ENCODE data around the gene LGALS1. TPM values are rescaled to one million over a fixed set of nuclear protein-coding genes. Genes with fewer than 3 reads are reported as not detected.

LGALS1 gene
- total and polyA plus RNA-seq, 4 donors: 35.6 to 138 (median 91.6) TPM

- WGBS: 98% methylated on average over 1 of the region's 1 CpG
- no peak for DNase-seq (ENCODE audit: low spot score)
- Histone ChIP-seq H3K4me3 (ENCODE audit: low read depth in 1 of 3, low read length in 3 of 3) (no peak overlapping the region), H3K4me1 (ENCODE audit: control insufficient read depth in 4 of 4, insufficient read depth in 4 of 4, low read length in 3 of 4) (peaks cover 0 to 30% (median 20%) of the 10 kb centered on the region in 4 donors), H3K27ac (ENCODE audit: low read depth in 1 of 2, low read length in 2 of 2) (peak overlapping the region; percentile 78 to 79), H3K9ac (ENCODE audit: low read depth in 1 of 2, low read length in 2 of 2) (no peak overlapping the region), H3K27me3 (ENCODE audit: control insufficient read depth in 4 of 4, insufficient read depth in 4 of 4, low read length in 3 of 4) (no peaks in the 10 kb centered on the region), H3K36me3 (ENCODE audit: control insufficient read depth in 4 of 4, insufficient read depth in 3 of 4, low read depth in 1 of 4, low read length in 3 of 4) (no peaks in the 10 kb centered on the region), H3K9me3 (ENCODE audit: control insufficient read depth in 4 of 4, low read length in 3 of 4) (no peaks in the 10 kb centered on the region)
- TF ChIP-seq ATF3 (IDR thresholded peaks at IDR 0.05) (no peak), FOXA2 (IDR thresholded peaks at IDR 0.05) (no peak), GABPA (IDR thresholded peaks at IDR 0.05 in 1 of 2, conservative IDR thresholded peaks at IDR 0.05 in 1 of 2) (no peak), YY1 (IDR thresholded peaks at IDR 0.05) (no peak), NR2F2 (IDR thresholded peaks at IDR 0.05) (no peak), JUND (IDR thresholded peaks at IDR 0.05) (no peak), FOXA1 (IDR thresholded peaks at IDR 0.05) (no peak), SP1 (IDR thresholded peaks at IDR 0.05) (no peak), HNF4A (conservative IDR thresholded peaks at IDR 0.05) (no peak), RAD21 (IDR thresholded peaks at IDR 0.05) (no peak), RXRA (IDR thresholded peaks at IDR 0.05) (no peak), HNF4G (IDR thresholded peaks at IDR 0.05) (no peak), EGR1 (IDR thresholded peaks at IDR 0.05; ENCODE audit: low read depth in 2 of 2) (no peak), TAF1 (conservative IDR thresholded peaks at IDR 0.05) (no peak), CTCF (IDR thresholded peaks at IDR 0.05; ENCODE audit: low read depth, low read length, missing input control) (no peak)
- TF ChIP-seq, protein P1, sequence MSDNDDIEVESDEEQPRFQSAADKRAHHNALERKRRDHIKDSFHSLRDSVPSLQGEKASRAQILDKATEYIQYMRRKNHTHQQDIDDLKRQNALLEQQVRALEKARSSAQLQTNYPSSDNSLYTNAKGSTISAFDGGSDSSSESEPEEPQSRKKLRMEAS (IDR thresholded peaks at IDR 0.05): no peak
- TF ChIP-seq, protein P2, sequence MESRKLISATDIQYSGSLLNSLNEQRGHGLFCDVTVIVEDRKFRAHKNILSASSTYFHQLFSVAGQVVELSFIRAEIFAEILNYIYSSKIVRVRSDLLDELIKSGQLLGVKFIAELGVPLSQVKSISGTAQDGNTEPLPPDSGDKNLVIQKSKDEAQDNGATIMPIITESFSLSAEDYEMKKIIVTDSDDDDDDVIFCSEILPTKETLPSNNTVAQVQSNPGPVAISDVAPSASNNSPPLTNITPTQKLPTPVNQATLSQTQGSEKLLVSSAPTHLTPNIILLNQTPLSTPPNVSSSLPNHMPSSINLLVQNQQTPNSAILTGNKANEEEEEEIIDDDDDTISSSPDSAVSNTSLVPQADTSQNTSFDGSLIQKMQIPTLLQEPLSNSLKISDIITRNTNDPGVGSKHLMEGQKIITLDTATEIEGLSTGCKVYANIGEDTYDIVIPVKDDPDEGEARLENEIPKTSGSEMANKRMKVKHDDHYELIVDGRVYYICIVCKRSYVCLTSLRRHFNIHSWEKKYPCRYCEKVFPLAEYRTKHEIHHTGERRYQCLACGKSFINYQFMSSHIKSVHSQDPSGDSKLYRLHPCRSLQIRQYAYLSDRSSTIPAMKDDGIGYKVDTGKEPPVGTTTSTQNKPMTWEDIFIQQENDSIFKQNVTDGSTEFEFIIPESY (IDR thresholded peaks at IDR 0.05): no peak
- TF ChIP-seq, protein P3, sequence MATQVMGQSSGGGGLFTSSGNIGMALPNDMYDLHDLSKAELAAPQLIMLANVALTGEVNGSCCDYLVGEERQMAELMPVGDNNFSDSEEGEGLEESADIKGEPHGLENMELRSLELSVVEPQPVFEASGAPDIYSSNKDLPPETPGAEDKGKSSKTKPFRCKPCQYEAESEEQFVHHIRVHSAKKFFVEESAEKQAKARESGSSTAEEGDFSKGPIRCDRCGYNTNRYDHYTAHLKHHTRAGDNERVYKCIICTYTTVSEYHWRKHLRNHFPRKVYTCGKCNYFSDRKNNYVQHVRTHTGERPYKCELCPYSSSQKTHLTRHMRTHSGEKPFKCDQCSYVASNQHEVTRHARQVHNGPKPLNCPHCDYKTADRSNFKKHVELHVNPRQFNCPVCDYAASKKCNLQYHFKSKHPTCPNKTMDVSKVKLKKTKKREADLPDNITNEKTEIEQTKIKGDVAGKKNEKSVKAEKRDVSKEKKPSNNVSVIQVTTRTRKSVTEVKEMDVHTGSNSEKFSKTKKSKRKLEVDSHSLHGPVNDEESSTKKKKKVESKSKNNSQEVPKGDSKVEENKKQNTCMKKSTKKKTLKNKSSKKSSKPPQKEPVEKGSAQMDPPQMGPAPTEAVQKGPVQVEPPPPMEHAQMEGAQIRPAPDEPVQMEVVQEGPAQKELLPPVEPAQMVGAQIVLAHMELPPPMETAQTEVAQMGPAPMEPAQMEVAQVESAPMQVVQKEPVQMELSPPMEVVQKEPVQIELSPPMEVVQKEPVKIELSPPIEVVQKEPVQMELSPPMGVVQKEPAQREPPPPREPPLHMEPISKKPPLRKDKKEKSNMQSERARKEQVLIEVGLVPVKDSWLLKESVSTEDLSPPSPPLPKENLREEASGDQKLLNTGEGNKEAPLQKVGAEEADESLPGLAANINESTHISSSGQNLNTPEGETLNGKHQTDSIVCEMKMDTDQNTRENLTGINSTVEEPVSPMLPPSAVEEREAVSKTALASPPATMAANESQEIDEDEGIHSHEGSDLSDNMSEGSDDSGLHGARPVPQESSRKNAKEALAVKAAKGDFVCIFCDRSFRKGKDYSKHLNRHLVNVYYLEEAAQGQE (IDR thresholded peaks at IDR 0.05): no peak
These were observed 53.2 kb downstream of the LGALS1 start for GRCh38 chr22:37728620-37729019.

Small RNA genes within 50 kb of the gene (small RNA-seq; reads per million reads assigned to genes)
- gene RN7SL385P: not detected

Other genes with a start within 250 kb of the LGALS1 start
- under 1 TPM; 0.08 to 0.19 TPM for gene ELFN2, start 248.2 kb upstream of the LGALS1 start, total RNA-seq
- gene ELFN2, start 248.2 kb upstream of the LGALS1 start, polyA plus RNA-seq: under 1 TPM in 1 of 2 donors, not detected in 1; 0.07 TPM
- gene MFNG, start 189.3 kb upstream of the LGALS1 start, total RNA-seq: 1 to 10 TPM; 6.9 to 7.9 TPM
- gene MFNG, start 189.3 kb upstream of the LGALS1 start, polyA plus RNA-seq: 10 to 100 TPM in 1 of 2 donors, 1 to 10 TPM in 1; 5.0 to 10.7 TPM
- gene CARD10, start 156.2 kb upstream of the LGALS1 start, total RNA-seq: 1 to 10 TPM; 7.8 to 8.9 TPM
- gene CARD10, start 156.2 kb upstream of the LGALS1 start, polyA plus RNA-seq: 10 to 100 TPM in 1 of 2 donors, 1 to 10 TPM in 1; 7.9 to 14.0 TPM
- gene CDC42EP1, start 115.2 kb upstream of the LGALS1 start, total RNA-seq: 10 to 100 TPM; 10.2 to 18.8 TPM
- 10 to 100 TPM; 43.6 to 66.6 TPM for gene CDC42EP1, start 115.2 kb upstream of the LGALS1 start, polyA plus RNA-seq
- gene LGALS2, start 95.5 kb upstream of the LGALS1 start, total RNA-seq: 1 to 10 TPM in 1 of 2 donors, under 1 TPM in 1; 0.33 to 3.4 TPM
- gene LGALS2, start 95.5 kb upstream of the LGALS1 start, polyA plus RNA-seq: 1 to 10 TPM in 1 of 2 donors, under 1 TPM in 1; 0.81 to 2.3 TPM
- 10 to 100 TPM; 17.4 to 26.4 TPM for gene GGA1, start 66.8 kb upstream of the LGALS1 start, total RNA-seq
- 10 to 100 TPM; 15.1 to 18.2 TPM for gene GGA1, start 66.8 kb upstream of the LGALS1 start, polyA plus RNA-seq
- 1 to 10 TPM; 3.8 to 8.2 TPM for gene SH3BP1, start 36.0 kb upstream of the LGALS1 start, total RNA-seq
- gene SH3BP1, start 36.0 kb upstream of the LGALS1 start, polyA plus RNA-seq: 1 to 10 TPM in 1 of 2 donors, under 1 TPM in 1; 0.24 to 1.7 TPM
- 10 to 100 TPM; 23.4 to 32.4 TPM for gene PDXP, start 16.9 kb upstream of the LGALS1 start, total RNA-seq
- gene PDXP, start 16.9 kb upstream of the LGALS1 start, polyA plus RNA-seq: 10 to 100 TPM; 24.7 to 42.2 TPM
- 10 to 100 TPM; 11.3 to 16.5 TPM for gene NOL12, start 10.7 kb downstream of the LGALS1 start, total RNA-seq
- 10 to 100 TPM in 1 of 2 donors, 1 to 10 TPM in 1; 6.9 to 11.6 TPM for gene NOL12, start 10.7 kb downstream of the LGALS1 start, polyA plus RNA-seq
- gene TRIOBP, start 21.4 kb downstream of the LGALS1 start, total RNA-seq: 10 to 100 TPM; 24.8 to 41.1 TPM
- 10 to 100 TPM in 1 of 2 donors, 1 to 10 TPM in 1; 4.8 to 18.3 TPM for gene TRIOBP, start 21.4 kb downstream of the LGALS1 start, polyA plus RNA-seq
- 10 to 100 TPM; 27.7 to 31.8 TPM for gene GCAT, start 132.3 kb downstream of the LGALS1 start, total RNA-seq
- gene GCAT, start 132.3 kb downstream of the LGALS1 start, polyA plus RNA-seq: 10 to 100 TPM; 20.7 to 32.6 TPM
- not detected for gene GALR3, start 147.7 kb downstream of the LGALS1 start, total RNA-seq
- gene GALR3, start 147.7 kb downstream of the LGALS1 start, polyA plus RNA-seq: not detected
- gene ANKRD54, start 168.7 kb downstream of the LGALS1 start, total RNA-seq: 10 to 100 TPM; 13.7 to 25.5 TPM
- gene ANKRD54, start 168.7 kb downstream of the LGALS1 start, polyA plus RNA-seq: 10 to 100 TPM; 10.7 to 11.3 TPM
- 100 to 1,000 TPM; 103 to 217 TPM for gene EIF3L, start 173.8 kb downstream of the LGALS1 start, total RNA-seq
- gene EIF3L, start 173.8 kb downstream of the LGALS1 start, polyA plus RNA-seq: 100 to 1,000 TPM; 104 to 117 TPM
- gene MICALL1, start 230.7 kb downstream of the LGALS1 start, total RNA-seq: 1 to 10 TPM; 2.7 to 9.3 TPM
- 1 to 10 TPM; 2.0 to 5.5 TPM for gene MICALL1, start 230.7 kb downstream of the LGALS1 start, polyA plus RNA-seq